HCT116 (cell line): ENCODE results near the gene ACER3. TPM values are rescaled to one million over a fixed set of nuclear protein-coding genes. Genes with fewer than 3 reads are reported as not detected.

Source experiments
- ATAC-seq: fragments of 200-7000 bp; cut with Tn5 transposase; 2 replicates; pipeline ENCODE4 v1.9.1; 2020; ENCODE audit warnings: mild to moderate bottlenecking, moderate library complexity
- BruUV-seq: library from RNA; stranded (reverse); fragments of 400-500 nt; replicated peaks from 2 replicates; lab custom pipeline; 2021; lab: Mats Ljungman, UMichigan
- CTCF ChIA-PET: fragments of 300-600 bp; sonication (Branson Sonifier 250); formaldehyde crosslinking; loops from one replicate; lab custom pipeline; 2021; ENCODE audit warnings: antibody characterized with exemption; lab: Charles Lee
- POLR2A ChIA-PET: fragments of 300-600, 350-600 bp; sonication (Branson Sonifier 250); formaldehyde crosslinking; loops from one replicate; lab custom pipeline; 2021; ENCODE audit warnings: antibody characterized with exemption; lab: Charles Lee
- RAD21 ChIA-PET, 2 experiments: fragments of 300-600 bp; sonication (Branson Sonifier 250); formaldehyde crosslinking; loops; one replicate each; lab custom pipeline; 2023; ENCODE audit warnings: low total read pairs in 2 of 2; ENCODE audit not compliant: uncharacterized antibody in 2 of 2, unreplicated experiment in 2 of 2, low non-redundant PET in 1 of 2; lab: Charles Lee
- DNase-seq: peaks from one replicate; pipeline ENCODE4 v3.0.0-alpha.2; 2010; ENCODE audit warnings: low read depth, low spot score
- H2AFZ ChIP-seq: fragments of 200-600 bp; shearing (Covaris generic), sonication (generic); 2 replicates; pipeline ENCODE4 v1.6.1; 2017; ENCODE audit warnings: low read depth, mixed run types, mixed read lengths, antibody characterized with exemption, low read length; ENCODE audit not compliant: poor library complexity, severe bottlenecking
- H3K27ac ChIP-seq: 2 replicates; pipeline ENCODE4 v1.5.1; 2012; ENCODE audit warnings: low read depth, low read length
- H3K27me3 ChIP-seq: fragments of 200-600 bp; sonication (generic); 2 replicates; pipeline ENCODE4 v1.6.1; 2016; ENCODE audit warnings: mixed run types, low read length, mixed read lengths; ENCODE audit not compliant: insufficient read depth
- H3K36me3 ChIP-seq, 2 experiments: fragments of 200-500 bp in 1 of 2; fragments of 200-600 bp in 1 of 2; sonication (Bioruptor generic) in 1 of 2; sonication (generic) in 1 of 2; 2 replicates each; pipeline versions ENCODE4 v1.5.1 to v1.6.1; 2014 to 2016; ENCODE audit warnings: low read length in 2 of 2, inconsistent platforms in 1 of 2, mixed read lengths in 1 of 2, mixed run types in 1 of 2; ENCODE audit not compliant: insufficient read depth in 2 of 2, control insufficient read depth in 1 of 2
- H3K4me1 ChIP-seq, 2 experiments: fragments of 200-600 bp in 1 of 2; sonication (generic) in 1 of 2; 2 replicates each; pipeline versions ENCODE4 v1.5.1 to v1.6.1; 2012 to 2017; ENCODE audit warnings: low read length in 2 of 2, inconsistent platforms in 1 of 2, mild to moderate bottlenecking in 1 of 2, mixed read lengths in 1 of 2, mixed run types in 1 of 2, moderate library complexity in 1 of 2; ENCODE audit not compliant: insufficient read depth in 2 of 2, control insufficient read depth in 1 of 2
- H3K4me2 ChIP-seq: fragments of 200-600 bp; sonication (generic); 2 replicates; pipeline ENCODE4 v1.6.1; 2017; ENCODE audit warnings: mixed run types, low read length, mixed read lengths
- H3K4me3 ChIP-seq, 2 experiments: fragments of 200-600 bp in 1 of 2; sonication (generic) in 1 of 2; replicated peaks in 1 of 2; 2 replicates each; pipeline ENCODE4 v1.5.1; 2011 to 2016; ENCODE audit warnings: low read length in 2 of 2, control low read depth in 1 of 2, low read depth in 1 of 2, mild to moderate bottlenecking in 1 of 2, mixed read lengths in 1 of 2, mixed run types in 1 of 2
- H3K79me2 ChIP-seq: fragments of 200-600 bp; sonication (generic); 2 replicates; pipeline ENCODE4 v1.6.1; 2017; ENCODE audit warnings: mild to moderate bottlenecking, mixed run types, low read length, moderate library complexity, mixed read lengths; ENCODE audit not compliant: insufficient read depth
- H3K9ac ChIP-seq: fragments of 200-600 bp; sonication (generic); 2 replicates; pipeline ENCODE4 v1.6.1; 2016; ENCODE audit warnings: low read length, mixed read lengths
- H3K9me2 ChIP-seq: fragments of 200-600 bp; sonication (generic), shearing (Covaris generic); 2 replicates; pipeline ENCODE4 v1.6.1; 2017; ENCODE audit warnings: mixed run types, mild to moderate bottlenecking, moderate library complexity; ENCODE audit not compliant: insufficient read depth
- H3K9me3 ChIP-seq, 2 experiments: fragments of 200-500 bp in 1 of 2; fragments of 200-600 bp in 1 of 2; sonication (Bioruptor generic) in 1 of 2; sonication (generic) in 1 of 2; 2 replicates each; pipeline ENCODE4 v1.6.1; 2014 to 2017; ENCODE audit warnings: low read length in 2 of 2, mixed read lengths in 2 of 2, inconsistent platforms in 1 of 2, low read depth in 1 of 2, mild to moderate bottlenecking in 1 of 2, mixed run types in 1 of 2, moderate library complexity in 1 of 2; ENCODE audit not compliant: control insufficient read depth in 1 of 2, insufficient read depth in 1 of 2
- H4K20me1 ChIP-seq: fragments of 200-600 bp; sonication (generic), shearing (Covaris generic); 2 replicates; pipeline ENCODE4 v1.6.1; 2017; ENCODE audit warnings: mixed run types, mild to moderate bottlenecking, moderate library complexity; ENCODE audit not compliant: insufficient read depth
- CBX3 ChIP-seq: IDR thresholded peaks from 2 replicates; pipeline ENCODE4 v1.6.1; 2012; ENCODE audit warnings: low read depth
- EGR1 ChIP-seq: IDR thresholded peaks from 2 replicates; pipeline ENCODE4 v1.6.1; 2012; ENCODE audit warnings: low read depth
- ELF1 ChIP-seq: IDR thresholded peaks from 2 replicates; pipeline ENCODE4 v1.6.1; 2012; ENCODE audit warnings: low read depth, borderline replicate concordance
- EZH2phosphoT487 ChIP-seq: fragments of 200-600 bp; IDR thresholded peaks from 2 replicates; pipeline ENCODE4 v1.6.1; 2018; ENCODE audit warnings: antibody characterized with exemption, borderline replicate concordance
- FOSL1 ChIP-seq: IDR thresholded peaks from 2 replicates; pipeline ENCODE4 v1.6.1; 2012; ENCODE audit warnings: low read depth
- POLR2A ChIP-seq: IDR thresholded peaks from 2 replicates; pipeline ENCODE4 v1.7.0; 2011; ENCODE audit warnings: borderline replicate concordance; ENCODE audit not compliant: insufficient read depth, insufficient read length; ENCODE audit errors: extremely low read depth
- POLR2AphosphoS5 ChIP-seq: IDR thresholded peaks from 2 replicates; pipeline ENCODE4 v1.6.1; 2011; ENCODE audit warnings: mild to moderate bottlenecking, low read depth, low read length, moderate library complexity
- REST ChIP-seq: IDR thresholded peaks from 2 replicates; pipeline ENCODE4 v1.6.1; 2012; ENCODE audit warnings: low read depth
- SIN3A ChIP-seq: IDR thresholded peaks from 2 replicates; pipeline ENCODE4 v1.6.1; 2012; ENCODE audit warnings: low read depth
- SRF ChIP-seq: IDR thresholded peaks from 2 replicates; pipeline ENCODE4 v1.6.1; 2012; ENCODE audit warnings: low read depth
- TCF7L2 ChIP-seq: IDR thresholded peaks from 2 replicates; pipeline ENCODE4 v1.7.0; 2011; ENCODE audit warnings: borderline replicate concordance, inconsistent platforms; ENCODE audit not compliant: insufficient read depth, insufficient read length; ENCODE audit errors: extremely low read depth
- ZBTB33 ChIP-seq: IDR thresholded peaks from 2 replicates; pipeline ENCODE4 v1.6.1; 2011; ENCODE audit warnings: mild to moderate bottlenecking, low read length, moderate library complexity; ENCODE audit not compliant: insufficient replicate concordance; ENCODE audit errors: extremely low read depth
- ZNF274 ChIP-seq: fragments of 200-500 bp; sonication (Bioruptor generic); IDR thresholded peaks from 2 replicates; pipeline ENCODE4 v1.6.1; 2014; ENCODE audit warnings: mild to moderate bottlenecking, low read depth, low read length, inconsistent platforms
- intact Hi-C: fragments of 100-400 bp; cut with micrococcal nuclease; formaldehyde crosslinking; loops from 2 replicates; pipeline ENCODE4 v1.10.0; 2022
- total RNA-seq: library from RNA; stranded (reverse); gene quantifications from one replicate; pipeline ENCODE4 v1.2.1, GENCODE V29; 2021; ENCODE audit not compliant: unreplicated experiment

ACER3 gene
- total RNA-seq, 1 experiment from 2014 or later: 19.1 TPM

GRCh38 chr11:77069969-77070582 is 209.4 kb downstream of the ACER3 start:
- ChIA-PET CTCF (no interaction called here), POLR2A (no interaction called here), RAD21 (no interaction called here)
- Histone ChIP-seq H2AFZ (no peak overlapping the region), H3K4me1 (peaks cover 33 to 47% of the 10 kb centered on the region in 2 experiments), H4K20me1 (no peaks in the 10 kb centered on the region), H3K79me2 (no peaks in the 10 kb centered on the region), H3K4me2 (no peak overlapping the region), H3K9me3 (no peaks in the 10 kb centered on the region), H3K4me3 (no peak overlapping the region), H3K27ac (no peak overlapping the region), H3K36me3 (no peaks in the 10 kb centered on the region), H3K9ac (no peak overlapping the region), H3K9me2 (no peaks in the 10 kb centered on the region), H3K27me3 (no peaks in the 10 kb centered on the region)
- intact Hi-C loops: no loop called here
- BruUV-seq: no TSS peak
- no peak for DNase-seq
- no peak for ATAC-seq
- TF ChIP-seq POLR2AphosphoS5: no peak
- no peak for TF ChIP-seq POLR2A
- no peak for TF ChIP-seq TCF7L2
- no peak for TF ChIP-seq ZBTB33
- TF ChIP-seq REST: no peak
- no peak for TF ChIP-seq EGR1
- no peak for TF ChIP-seq CBX3
- no peak for TF ChIP-seq ZNF274
- TF ChIP-seq SRF: no peak
- TF ChIP-seq SIN3A: no peak
- no peak for TF ChIP-seq ELF1
- TF ChIP-seq FOSL1: no peak
- TF ChIP-seq EZH2phosphoT487: no peak
